ENCODE measurements around the gene PIK3IP1. TPM values are rescaled to one million over a fixed set of nuclear protein-coding genes. Genes with fewer than 3 reads are reported as not detected.

The PIK3IP1 gene
- total RNA-seq, 1 experiment from 2014 or later = 0.87 TPM

DNA sequence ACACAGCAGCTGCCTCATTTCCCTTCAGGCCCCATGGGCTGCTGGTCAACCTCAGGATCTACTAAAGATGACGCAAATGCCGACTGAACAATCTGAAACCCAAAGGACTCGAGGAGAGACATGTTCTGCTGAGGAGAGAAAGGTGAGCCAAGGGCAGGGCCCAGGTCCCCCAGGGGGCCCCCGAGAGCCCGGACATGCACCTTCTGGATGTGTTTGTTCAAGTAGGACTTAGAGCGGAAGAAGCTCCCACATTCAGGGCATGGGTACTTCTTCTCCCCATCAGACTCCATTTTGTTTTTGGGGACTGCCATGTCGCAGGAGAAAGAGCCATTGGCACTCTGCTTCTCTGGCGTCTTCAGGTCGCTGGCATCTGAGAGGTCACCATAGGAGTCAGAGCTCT, 34.6 kb upstream of the PIK3IP1 start:
- Histone ChIP-seq H4K91ac (ENCODE audit: insufficient read length, low read depth, low read length) (no peak overlapping the region), H2BK120ac (ENCODE audit: low read depth, low read length, poor library complexity, severe bottlenecking) (no peak overlapping the region), H3T11ph (ENCODE audit: low read length) (no peak overlapping the region), H3K4me1 (ENCODE audit: insufficient read depth, low read length) (no peaks in the 10 kb centered on the region), H2BK5ac (ENCODE audit: insufficient read length, low read length) (no peak overlapping the region), H2BK12ac (ENCODE audit: insufficient read length, low read depth, low read length) (no peak overlapping the region), H3K79me2 (ENCODE audit: insufficient read depth, low read length) (no peaks in the 10 kb centered on the region), H3K4ac (ENCODE audit: low read depth, low read length) (no peak overlapping the region), H3K23me2 (ENCODE audit: insufficient read length, low read depth, low read length, poor library complexity, severe bottlenecking) (no peaks in the 10 kb centered on the region), H4K20me1 (ENCODE audit: control insufficient read depth, insufficient read depth, insufficient read length) (no peaks in the 10 kb centered on the region), H2AK5ac (ENCODE audit: insufficient read length, low read length) (no peak overlapping the region), H3K4me2 (ENCODE audit: insufficient read depth, insufficient read length, low read length) (no peak overlapping the region), H3K14ac (ENCODE audit: insufficient read depth, low read length) (no peak overlapping the region), H3K79me1 (ENCODE audit: insufficient read depth, low read depth, low read length, poor library complexity, severe bottlenecking) (peaks cover 3% of the 10 kb centered on the region), H4K5ac (ENCODE audit: insufficient read length, low read depth, low read length) (no peak overlapping the region), H3K27ac (ENCODE audit: insufficient read length, low read depth, low read length) (no peak overlapping the region), H3K18ac (ENCODE audit: insufficient read length, low read depth, low read length) (no peak overlapping the region), H3K9ac (ENCODE audit: extremely low read depth, insufficient read length, low read length) (no peak overlapping the region), H4K8ac (replicated peaks; ENCODE audit: insufficient read length, low read depth, low read length) (no peak overlapping the region), H3K9me3 (ENCODE audit: control insufficient read depth, low read depth, low read length) (no peaks in the 10 kb centered on the region), H2BK15ac (ENCODE audit: low read depth, low read length) (no peak overlapping the region), H3K23ac (ENCODE audit: insufficient read length, low read depth, low read length) (no peak overlapping the region), H2BK20ac (ENCODE audit: low read depth, low read length, poor library complexity, severe bottlenecking) (no peak overlapping the region), H3K27me3 (ENCODE audit: insufficient read depth, low read length) (no peaks in the 10 kb centered on the region), H3K56ac (ENCODE audit: insufficient read length, low read depth, low read length) (no peak overlapping the region), H2AFZ (ENCODE audit: low read length) (no peak overlapping the region)
- Mint-ChIP-seq H3K9me3 (no peaks in the 10 kb centered on the region), H3K4me3 (no peak overlapping the region), H3K27me3 (ENCODE audit: low read depth) (no peaks in the 10 kb centered on the region; the same call in 1 of the 2 replicates), H3K36me3 (ENCODE audit: insufficient read depth in 1 of 3, low read depth in 3 of 3) (peaks cover 33 to 85% (median 66%) of the 10 kb centered on the region in 3 experiments; a peak in 6 of 7 replicates), H3K4me1 (peaks cover 14 to 16% of the 10 kb centered on the region in 2 experiments), H3K27ac (no peak overlapping the region)
- TF ChIP-seq, protein P1, sequence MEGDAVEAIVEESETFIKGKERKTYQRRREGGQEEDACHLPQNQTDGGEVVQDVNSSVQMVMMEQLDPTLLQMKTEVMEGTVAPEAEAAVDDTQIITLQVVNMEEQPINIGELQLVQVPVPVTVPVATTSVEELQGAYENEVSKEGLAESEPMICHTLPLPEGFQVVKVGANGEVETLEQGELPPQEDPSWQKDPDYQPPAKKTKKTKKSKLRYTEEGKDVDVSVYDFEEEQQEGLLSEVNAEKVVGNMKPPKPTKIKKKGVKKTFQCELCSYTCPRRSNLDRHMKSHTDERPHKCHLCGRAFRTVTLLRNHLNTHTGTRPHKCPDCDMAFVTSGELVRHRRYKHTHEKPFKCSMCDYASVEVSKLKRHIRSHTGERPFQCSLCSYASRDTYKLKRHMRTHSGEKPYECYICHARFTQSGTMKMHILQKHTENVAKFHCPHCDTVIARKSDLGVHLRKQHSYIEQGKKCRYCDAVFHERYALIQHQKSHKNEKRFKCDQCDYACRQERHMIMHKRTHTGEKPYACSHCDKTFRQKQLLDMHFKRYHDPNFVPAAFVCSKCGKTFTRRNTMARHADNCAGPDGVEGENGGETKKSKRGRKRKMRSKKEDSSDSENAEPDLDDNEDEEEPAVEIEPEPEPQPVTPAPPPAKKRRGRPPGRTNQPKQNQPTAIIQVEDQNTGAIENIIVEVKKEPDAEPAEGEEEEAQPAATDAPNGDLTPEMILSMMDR (conservative IDR thresholded peaks at IDR 0.05) = no peak
- no CpG with 5 or more reads among the region's 9 CpGs for WGBS (ENCODE audit: extremely low coverage, insufficient read length, low lambda C conversion rate)
- no peak for DNase-seq
